Peyer's patch (tissue), 4 donors: Measurements from ENCODE around the gene NOL8. TPM values are rescaled to one million over a fixed set of nuclear protein-coding genes. Genes with fewer than 3 reads are reported as not detected.

Experiments used
- DNase-seq, 3 donors: peaks; one replicate each; pipeline ENCODE4 v3.0.0-alpha.2; 2017 to 2019
- H3K27ac ChIP-seq, 4 donors: fragments of 200-600 bp; sonication (generic); one replicate each; pipeline ENCODE4 v1.5.1; 2016 to 2019
- H3K27me3 ChIP-seq, 2 donors: fragments of 200-600 bp; sonication (generic); one replicate each; pipeline ENCODE4 v1.5.1; 2019
- H3K36me3 ChIP-seq, 3 donors: fragments of 200-600 bp; sonication (generic); one replicate each; pipeline ENCODE4 v1.5.1; 2016 to 2019
- H3K4me1 ChIP-seq, 4 donors: fragments of 200-600 bp; sonication (generic); one replicate each; pipeline ENCODE4 v1.5.1; 2016 to 2019
- H3K4me3 ChIP-seq, 4 donors: fragments of 200-600 bp; sonication (generic); 1 replicate in 3 of 4; 2 replicates in 1 of 4; pipeline ENCODE4 v1.5.1; 2016 to 2019; ENCODE audit warnings: mild to moderate bottlenecking in 1 of 4
- H3K9me3 ChIP-seq, 4 donors: fragments of 200-600 bp; sonication (generic); one replicate each; pipeline ENCODE4 v1.5.1; 2016 to 2019; ENCODE audit warnings: mild to moderate bottlenecking in 1 of 4
- POLR2A ChIP-seq, 2 donors: fragments of 450-650 bp; IDR thresholded peaks; one replicate each; pipeline ENCODE4 v1.5.1; 2017; ENCODE audit warnings: antibody characterized with exemption in 2 of 2, mild to moderate bottlenecking in 2 of 2, moderate library complexity in 2 of 2
- total RNA-seq, 4 donors: library from RNA; depleted of rRNA; stranded (reverse); fragments of >200 nt; gene quantifications; one replicate each; pipeline ENCODE4 v1.1.0, GENCODE V29; 2016
- TF ChIP-seq, protein P1 (sequence below), 6 experiments: fragments of 450-650 bp in 4 of 6; fragments of 200-600 bp in 2 of 6; sonication (generic) in 1 of 6; IDR thresholded peaks; one replicate each; pipeline ENCODE4 v1.5.1; 2017 to 2019; ENCODE audit warnings: antibody characterized with exemption in 6 of 6, mild to moderate bottlenecking in 3 of 6, moderate library complexity in 1 of 6

Gene NOL8
- total RNA-seq, 4 donors from 2014 or later, result 25.8 to 94.1 (median 31.3) TPM

DNA sequence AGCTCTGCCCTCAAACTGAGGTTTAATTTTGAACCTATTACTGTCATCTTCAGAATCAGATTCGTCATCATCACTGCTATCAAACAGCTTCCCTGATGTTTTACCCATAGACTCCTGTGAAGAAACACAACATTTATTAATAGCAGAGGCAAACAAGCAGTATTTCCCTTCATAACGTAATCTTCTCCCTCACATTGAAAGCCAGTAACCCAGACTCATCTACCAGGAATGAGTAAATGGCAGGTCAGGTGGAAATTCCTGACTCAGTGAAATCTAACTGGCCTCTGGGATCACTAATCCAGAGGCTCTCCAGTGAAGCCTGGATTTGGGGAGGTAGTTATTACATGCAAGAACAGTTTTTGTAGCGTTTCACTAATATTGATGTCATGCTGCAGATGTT lies 14.6 kb downstream of the NOL8 start:
- Histone ChIP-seq H3K4me1 (no peaks in the 10 kb centered on the region), H3K9me3 (no peaks in the 10 kb centered on the region), H3K4me3 (no peak overlapping the region), H3K27me3 (no peaks in the 10 kb centered on the region), H3K36me3 (peaks cover 0 to 60% (median 3%) of the 10 kb centered on the region in 3 donors), H3K27ac (no peak overlapping the region)
- DNase-seq, result no peak
- TF ChIP-seq, protein P1, sequence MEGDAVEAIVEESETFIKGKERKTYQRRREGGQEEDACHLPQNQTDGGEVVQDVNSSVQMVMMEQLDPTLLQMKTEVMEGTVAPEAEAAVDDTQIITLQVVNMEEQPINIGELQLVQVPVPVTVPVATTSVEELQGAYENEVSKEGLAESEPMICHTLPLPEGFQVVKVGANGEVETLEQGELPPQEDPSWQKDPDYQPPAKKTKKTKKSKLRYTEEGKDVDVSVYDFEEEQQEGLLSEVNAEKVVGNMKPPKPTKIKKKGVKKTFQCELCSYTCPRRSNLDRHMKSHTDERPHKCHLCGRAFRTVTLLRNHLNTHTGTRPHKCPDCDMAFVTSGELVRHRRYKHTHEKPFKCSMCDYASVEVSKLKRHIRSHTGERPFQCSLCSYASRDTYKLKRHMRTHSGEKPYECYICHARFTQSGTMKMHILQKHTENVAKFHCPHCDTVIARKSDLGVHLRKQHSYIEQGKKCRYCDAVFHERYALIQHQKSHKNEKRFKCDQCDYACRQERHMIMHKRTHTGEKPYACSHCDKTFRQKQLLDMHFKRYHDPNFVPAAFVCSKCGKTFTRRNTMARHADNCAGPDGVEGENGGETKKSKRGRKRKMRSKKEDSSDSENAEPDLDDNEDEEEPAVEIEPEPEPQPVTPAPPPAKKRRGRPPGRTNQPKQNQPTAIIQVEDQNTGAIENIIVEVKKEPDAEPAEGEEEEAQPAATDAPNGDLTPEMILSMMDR (IDR thresholded peaks at IDR 0.05), result no peak
- TF ChIP-seq POLR2A (IDR thresholded peaks at IDR 0.05), result no peak

DNA sequence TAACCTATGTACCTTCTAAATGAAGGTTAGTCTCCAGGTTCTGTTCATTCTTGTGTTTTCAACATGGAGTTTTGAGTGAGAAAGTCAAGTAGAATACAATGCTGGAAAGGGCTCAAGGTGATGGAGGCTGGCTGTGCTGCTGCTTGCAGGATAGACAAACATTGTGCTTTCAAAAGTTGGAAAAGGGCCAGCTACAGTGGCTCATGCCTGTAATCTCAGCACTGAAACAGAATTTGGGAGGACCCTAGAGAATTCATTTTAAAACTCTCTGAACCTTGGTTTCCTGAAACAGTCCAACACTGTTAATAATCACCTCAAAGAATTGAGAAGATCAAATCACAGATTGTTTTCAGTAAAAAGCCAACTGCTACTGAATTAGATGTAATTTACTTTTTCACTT lies 16.3 kb downstream of the NOL8 start:
- no peak for DNase-seq
- Histone ChIP-seq H3K27ac (no peak overlapping the region), H3K27me3 (no peaks in the 10 kb centered on the region), H3K9me3 (no peaks in the 10 kb centered on the region), H3K4me3 (no peak overlapping the region), H3K4me1 (no peaks in the 10 kb centered on the region), H3K36me3 (peaks cover 0 to 76% (median 3%) of the 10 kb centered on the region in 3 donors)
- TF ChIP-seq, protein P1 (IDR thresholded peaks at IDR 0.05), result no peak
- no peak for TF ChIP-seq POLR2A (IDR thresholded peaks at IDR 0.05)

DNA sequence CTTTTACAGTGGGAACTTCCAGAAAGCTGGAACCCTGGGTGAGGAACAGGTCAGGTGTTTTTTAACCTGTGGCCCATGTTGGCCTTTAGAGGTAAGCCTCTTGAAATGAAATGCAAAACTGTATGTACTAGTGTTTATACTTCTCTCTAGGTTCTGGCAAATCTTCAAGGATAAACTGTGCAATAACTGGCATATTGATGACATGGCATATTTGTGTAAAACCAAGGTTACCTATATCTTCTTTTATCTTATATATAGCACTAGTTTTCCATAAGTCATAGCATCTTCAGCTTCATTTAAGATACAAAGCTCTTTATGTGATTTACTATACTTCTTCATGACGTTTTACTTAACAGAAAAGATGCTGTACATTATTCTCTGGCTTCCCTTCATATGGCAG lies 24.2 kb downstream of the NOL8 start:
- TF ChIP-seq POLR2A (IDR thresholded peaks at IDR 0.05), result no peak
- TF ChIP-seq, protein P1 (IDR thresholded peaks at IDR 0.05), result no peak
- no peaks in the 10 kb centered on the region for H3K27me3 ChIP-seq
- H3K4me3 ChIP-seq, result no peak overlapping the region
- H3K36me3 ChIP-seq, result peaks cover 0 to 91% (median 0%) of the 10 kb centered on the region in 3 donors
- H3K9me3 ChIP-seq, result no peaks in the 10 kb centered on the region
- no peak overlapping the region for H3K27ac ChIP-seq
- DNase-seq, result no peak
- H3K4me1 ChIP-seq, result no peaks in the 10 kb centered on the region

DNA sequence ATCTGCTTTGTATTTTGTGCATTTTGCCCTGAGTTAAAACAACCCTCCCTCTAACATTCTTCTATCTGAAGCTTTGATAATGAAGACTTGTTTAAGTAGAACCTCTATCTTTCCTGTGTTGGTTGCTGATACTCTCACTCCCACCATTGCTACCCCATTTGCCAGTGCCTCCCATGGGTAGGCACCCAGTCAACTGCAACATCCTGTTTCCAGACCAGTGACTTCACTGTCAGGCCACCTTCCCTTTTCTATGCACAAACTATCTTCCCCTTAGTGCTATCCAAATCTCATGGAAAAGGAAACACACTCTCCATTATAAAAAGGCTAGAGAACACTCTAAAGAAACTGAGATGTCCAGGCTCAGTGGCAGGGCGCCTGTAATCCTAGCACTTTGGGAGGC lies 26.0 kb downstream of the NOL8 start:
- no peak overlapping the region for H3K4me3 ChIP-seq

DNA sequence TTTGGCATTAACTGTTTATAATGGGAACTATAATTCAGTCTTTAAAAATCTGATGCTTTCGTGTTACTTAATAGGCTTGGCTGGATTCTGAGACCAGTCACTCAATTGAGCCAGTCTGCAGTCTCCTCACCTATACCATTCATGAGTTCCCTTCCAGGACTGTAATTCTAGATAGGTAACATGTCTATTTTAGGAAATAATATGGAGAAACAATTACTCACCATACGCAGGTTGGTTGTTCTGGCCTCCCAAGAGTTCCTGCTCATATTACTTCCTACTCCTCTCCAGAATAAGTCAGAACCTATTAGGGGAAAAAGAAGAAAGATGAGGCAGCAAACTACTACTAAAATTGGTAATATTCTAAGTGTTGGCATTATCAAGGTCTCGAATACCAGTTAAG lies 27.1 kb downstream of the NOL8 start:
- TF ChIP-seq POLR2A (IDR thresholded peaks at IDR 0.05), result no peak
- TF ChIP-seq, protein P1 (IDR thresholded peaks at IDR 0.05), result no peak
- Histone ChIP-seq H3K36me3 (peaks cover 0 to 62% (median 0%) of the 10 kb centered on the region in 3 donors), H3K4me3 (no peak overlapping the region), H3K27me3 (no peaks in the 10 kb centered on the region), H3K27ac (no peak overlapping the region), H3K4me1 (peaks cover 0 to 8% (median 3%) of the 10 kb centered on the region in 4 donors), H3K9me3 (no peaks in the 10 kb centered on the region)
- no peak for DNase-seq

More for the DNA sequence above, 26.0 kb downstream of the NOL8 start:
- TF ChIP-seq, protein P1 (IDR thresholded peaks at IDR 0.05), result no peak
- no peak for TF ChIP-seq POLR2A (IDR thresholded peaks at IDR 0.05)
- no peak overlapping the region for H3K27ac ChIP-seq
- peaks cover 0 to 8% (median 3%) of the 10 kb centered on the region in 4 donors for H3K4me1 ChIP-seq
- H3K36me3 ChIP-seq, result peaks cover 0 to 73% (median 0%) of the 10 kb centered on the region in 3 donors
- no peak for DNase-seq
- H3K9me3 ChIP-seq, result no peaks in the 10 kb centered on the region
- no peaks in the 10 kb centered on the region for H3K27me3 ChIP-seq

DNA sequence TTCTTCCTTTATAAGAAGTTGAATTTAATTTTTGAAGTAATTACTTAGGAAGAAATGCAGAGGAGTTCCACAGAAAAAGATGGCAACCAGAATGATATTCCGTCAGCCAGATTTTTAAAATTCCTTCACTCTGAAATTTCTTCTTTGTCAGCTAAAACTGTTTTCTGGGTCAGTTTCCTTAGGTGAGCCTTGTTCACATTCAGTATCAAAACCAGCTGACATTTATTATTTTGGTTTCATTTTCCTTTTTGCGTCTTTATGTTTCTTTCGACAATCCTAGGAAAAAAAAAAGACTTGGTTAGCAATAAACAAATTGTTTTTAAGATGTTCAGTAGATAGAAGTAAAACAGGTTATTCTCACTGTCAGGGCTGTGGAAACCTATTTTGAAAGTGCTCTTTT lies 27.5 kb downstream of the NOL8 start:
- no peaks in the 10 kb centered on the region for H3K27me3 ChIP-seq
- peaks cover 0 to 58% (median 0%) of the 10 kb centered on the region in 3 donors for H3K36me3 ChIP-seq
- TF ChIP-seq, protein P1 (IDR thresholded peaks at IDR 0.05), result no peak
- no peak for TF ChIP-seq POLR2A (IDR thresholded peaks at IDR 0.05)
- no peak overlapping the region for H3K4me3 ChIP-seq
- no peak for DNase-seq
- no peaks in the 10 kb centered on the region for H3K9me3 ChIP-seq
- no peak overlapping the region for H3K27ac ChIP-seq
- H3K4me1 ChIP-seq, result peaks cover 0 to 10% (median 4%) of the 10 kb centered on the region in 4 donors
